Activated CD8-positive, alpha-beta memory T cell treated with anti-CD3 and anti-CD28 coated beads for 24 hours (primary cell): Measurements from ENCODE around the gene MTLN.
"Not testable (repeated sequence)": the region's sequence is repeated elsewhere in the genome, so short reads cannot be mapped to it uniquely, and the experiment has no call there.

ENCODE experiments used
- DNase-seq: peaks from one replicate; pipeline ENCODE4 v3.0.0-alpha.2; 2020

Gene MTLN

DNA sequence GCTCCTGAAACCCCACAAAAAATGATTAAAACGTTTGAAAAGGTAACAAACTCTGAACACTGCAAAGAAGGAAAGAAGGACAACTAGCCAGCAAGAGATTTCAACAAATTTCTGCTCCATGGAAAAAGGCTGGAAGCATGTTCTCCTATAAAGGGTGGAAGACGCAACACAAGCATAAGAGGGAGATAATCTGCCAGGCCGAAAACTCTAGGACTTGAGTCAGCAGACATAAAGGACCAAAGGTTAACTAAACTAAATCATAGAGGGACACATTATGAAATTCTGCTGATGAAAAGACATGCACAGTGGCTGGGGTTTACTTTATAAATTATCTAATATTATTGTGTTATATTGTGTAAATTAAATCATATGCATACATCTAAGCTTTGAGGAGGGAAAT is 14.3 kb downstream of the MTLN start:
- no peak for DNase-seq

DNA sequence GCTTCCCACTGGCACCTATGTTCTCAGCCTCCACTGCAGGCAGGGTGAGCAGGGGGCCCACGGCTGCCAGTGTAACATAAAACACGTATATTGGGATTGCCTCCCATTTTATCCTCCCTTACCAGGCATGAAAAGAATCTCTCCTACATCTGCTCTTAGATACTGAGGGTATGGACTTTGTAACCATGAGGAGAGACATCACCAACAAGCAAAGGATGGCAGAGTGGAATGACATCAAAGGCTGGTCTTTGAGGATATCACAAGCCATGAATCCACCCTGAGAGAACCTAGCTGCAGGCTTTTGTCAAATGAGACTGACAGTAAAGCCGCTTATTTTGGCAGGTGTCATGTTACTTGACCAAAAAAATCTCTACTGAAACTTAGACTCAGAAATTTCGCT is 14.9 kb downstream of the MTLN start:
- no peak for DNase-seq

DNA sequence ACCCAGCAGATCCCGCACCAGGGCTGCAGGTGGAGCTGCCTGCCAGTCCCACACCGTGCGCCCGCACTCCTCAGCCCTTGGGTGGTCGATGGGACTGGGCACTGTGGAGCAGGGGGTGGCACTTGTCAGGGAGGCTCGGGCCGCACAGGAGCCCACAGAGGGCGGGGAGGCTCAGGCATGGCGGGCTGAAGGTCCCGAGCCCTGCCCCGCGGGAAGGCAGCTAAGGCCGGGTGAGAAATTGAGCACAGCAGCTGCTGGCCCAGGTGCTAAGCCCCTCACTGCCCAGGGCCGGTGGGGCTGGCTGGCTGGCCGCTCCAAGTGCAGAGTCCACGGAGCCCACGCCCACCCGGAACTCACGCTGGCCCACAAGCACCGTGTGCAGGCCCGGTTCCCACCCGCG is 22.2 kb downstream of the MTLN start:
- not testable (repeated sequence) for DNase-seq

DNA sequence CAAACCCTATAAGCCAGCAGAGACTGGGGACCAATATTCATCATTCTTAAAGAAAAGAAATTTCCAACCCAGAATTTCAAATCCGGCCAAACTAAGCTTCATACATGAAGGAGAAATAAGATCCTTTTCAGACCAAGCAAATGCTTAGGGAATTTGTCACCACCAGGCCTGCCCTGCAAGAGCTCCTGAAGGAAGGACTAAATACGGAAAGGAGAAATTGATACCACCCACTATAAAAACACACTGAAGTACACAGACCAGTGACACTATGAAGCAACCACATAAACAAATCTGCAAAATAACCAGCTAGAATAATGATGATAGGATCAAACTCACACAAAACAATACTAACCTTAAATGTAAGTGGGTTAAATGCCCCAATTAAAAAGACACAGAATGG is 29.9 kb downstream of the MTLN start:
- DNase-seq, result no peak

DNA sequence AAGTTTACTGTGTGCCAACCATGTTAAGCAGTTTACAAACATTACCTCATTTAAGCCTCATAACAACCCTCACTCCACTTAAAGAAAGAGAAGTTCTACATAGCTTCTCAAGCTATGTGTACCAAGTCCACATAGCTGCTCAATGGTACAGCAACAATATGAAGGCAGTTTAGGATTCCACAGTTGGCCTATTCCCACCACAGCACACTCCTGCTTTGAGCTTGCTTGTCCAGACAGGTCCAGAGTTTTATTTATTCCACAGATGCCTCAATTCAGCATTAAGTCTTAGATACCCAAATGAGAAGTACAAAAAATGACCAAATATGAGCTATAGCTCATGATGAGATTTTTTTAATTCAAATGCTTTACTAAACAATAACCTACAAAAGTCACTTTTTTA is 32.3 kb downstream of the MTLN start:
- DNase-seq, result no peak

DNA sequence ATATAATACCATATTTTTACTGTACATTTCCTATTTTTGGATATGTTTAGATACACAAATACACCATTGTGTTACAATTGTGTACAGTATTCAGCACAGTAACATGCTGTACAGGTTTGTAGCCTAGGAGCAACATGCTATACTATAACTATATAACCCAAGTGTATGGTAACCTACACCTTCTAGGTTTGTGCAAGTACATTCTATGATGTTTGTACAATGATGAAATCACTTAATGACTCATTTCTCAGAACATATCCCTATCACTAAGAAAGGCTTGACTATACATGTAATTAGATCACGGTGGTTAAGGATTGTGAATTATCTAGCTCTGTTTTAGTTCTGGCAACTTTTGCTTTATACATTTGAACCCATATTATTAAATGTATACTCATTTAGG is 38.8 kb downstream of the MTLN start:
- DNase-seq, result no peak

DNA sequence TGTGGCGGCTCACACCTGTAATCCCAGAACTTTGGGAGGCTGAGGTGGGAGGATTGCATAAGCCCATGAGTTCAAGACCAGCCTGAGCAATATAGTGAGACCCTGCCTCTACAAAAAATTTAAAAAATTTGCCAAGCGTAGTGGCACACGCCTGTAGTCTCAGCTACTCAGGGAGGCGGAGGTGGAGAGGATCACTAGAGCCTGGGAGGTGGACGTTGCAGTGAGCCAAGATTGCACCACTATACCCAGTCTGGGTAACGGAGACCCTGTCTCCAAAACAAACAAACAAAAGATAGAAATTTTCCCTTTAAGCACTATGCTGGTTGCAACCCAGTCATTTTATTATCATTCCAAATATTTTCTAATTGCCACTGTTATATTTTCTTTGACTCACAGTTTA is 39.8 kb downstream of the MTLN start:
- DNase-seq, result no peak

DNA sequence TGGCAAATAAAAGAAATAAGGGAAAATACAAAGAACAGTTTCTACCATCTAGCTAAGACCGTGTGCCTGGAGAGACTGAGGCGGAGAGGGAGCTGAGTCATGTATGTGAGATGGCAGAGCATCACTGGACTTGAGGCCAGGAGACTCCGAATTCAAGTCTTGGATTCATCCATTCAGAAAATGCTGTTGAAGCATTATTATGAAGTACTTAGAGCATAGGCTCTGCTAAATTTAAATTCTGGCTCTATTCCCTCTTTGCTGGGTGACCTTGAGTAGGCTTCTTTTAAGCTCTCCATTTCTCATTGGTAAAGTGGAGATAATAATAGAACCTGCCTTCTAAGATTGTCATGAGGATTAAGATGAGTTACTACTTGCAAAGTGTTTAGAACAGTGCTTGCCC is 42.2 kb downstream of the MTLN start:
- DNase-seq, result no peak

DNA sequence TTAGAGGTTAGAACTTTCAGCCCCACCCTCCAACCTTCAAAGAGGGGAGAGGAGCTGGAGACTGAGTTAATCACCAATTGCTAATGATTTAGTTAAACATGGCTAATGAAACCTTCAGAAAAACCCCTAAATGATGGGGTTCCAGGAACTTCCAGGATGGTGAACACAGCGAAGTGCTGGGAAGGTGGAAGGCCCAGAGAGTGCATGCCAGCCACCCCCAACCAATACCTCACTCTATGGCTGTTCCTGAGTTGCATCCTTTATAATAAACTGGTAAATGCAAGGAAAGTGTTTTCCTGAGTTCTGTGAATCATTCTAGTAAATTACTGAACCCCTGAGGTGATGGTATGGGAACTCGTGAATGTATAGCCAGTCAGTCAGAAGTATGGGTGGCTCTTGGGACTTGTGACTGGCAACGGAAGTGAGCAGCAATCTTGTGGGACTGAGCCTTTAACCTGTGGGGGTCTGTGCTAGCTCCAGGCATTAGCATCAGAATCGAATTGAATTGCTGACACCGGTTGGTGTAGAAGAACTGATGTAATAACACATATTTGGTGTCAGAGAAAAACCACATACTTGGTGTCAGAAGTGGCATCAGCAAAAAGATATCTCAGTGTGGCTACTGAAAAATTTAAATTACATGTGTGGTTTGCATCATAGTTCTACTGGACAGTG is 44.9 kb downstream of the MTLN start:
- DNase-seq, result no peak

DNA sequence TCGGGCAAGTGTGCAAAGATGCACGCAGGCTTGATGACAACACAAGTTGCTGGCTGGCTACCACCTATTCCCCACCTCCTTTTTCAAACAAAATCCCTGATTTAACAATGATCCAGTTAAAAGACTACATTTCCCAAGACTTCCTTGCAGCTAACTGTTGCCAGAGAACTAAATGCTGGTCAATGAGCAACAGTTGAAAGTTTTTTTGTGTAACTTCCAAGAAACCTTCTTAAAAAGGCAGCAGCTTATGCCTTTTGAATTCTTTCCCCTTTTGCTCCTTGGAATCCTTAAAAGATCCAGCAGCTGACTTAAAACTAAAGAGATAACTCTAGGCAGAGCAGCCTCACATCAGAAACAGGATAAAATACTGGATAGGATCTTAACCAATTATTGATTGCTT is 46.1 kb downstream of the MTLN start:
- DNase-seq, result no peak
